Bronchial epithelial cell (primary cell): Measurements from ENCODE around the gene SAPCD2. TPM values are rescaled to one million over a fixed set of nuclear protein-coding genes. Genes with fewer than 3 reads are reported as not detected.

Source experiments
- DNase-seq: peaks from one replicate; pipeline ENCODE4 v3.0.0-alpha.2; 2010; ENCODE audit warnings: low read depth
- FAIRE-seq: peaks from 2 replicates; lab custom pipeline; 2011; peaks lifted over from hg19 to GRCh38; lab: Jason Lieb, UNC
- H3K27me3 ChIP-seq: 2 replicates; pipeline ENCODE4 v1.5.1; 2011; ENCODE audit warnings: low read length; ENCODE audit not compliant: control insufficient read depth, insufficient read depth
- H3K36me3 ChIP-seq: 2 replicates; pipeline ENCODE4 v1.5.1; 2011; ENCODE audit warnings: low read length; ENCODE audit not compliant: control insufficient read depth, insufficient read depth
- H3K4me3 ChIP-seq: 2 replicates; pipeline ENCODE4 v1.5.1; 2011; ENCODE audit warnings: mild to moderate bottlenecking, low read depth, low read length, control low read depth
- CTCF ChIP-seq: IDR thresholded peaks from 2 replicates; pipeline ENCODE4 v1.5.1; 2011; ENCODE audit warnings: mild to moderate bottlenecking, moderate library complexity, low read length, control low read depth, inconsistent platforms; ENCODE audit not compliant: insufficient read depth, severe bottlenecking
- total RNA-seq: library from RNA; depleted of rRNA; stranded (reverse); fragments of >200 nt; gene quantifications from 2 replicates; pipeline ENCODE4 v1.2.1, GENCODE V29; 2014

The SAPCD2 gene
- total RNA-seq, 1 donor from 2014 or later, result 0.26 TPM

- FAIRE-seq, result no peak
- DNase-seq, result no peak
Measured at GRCh38 chr9:137114613-137115393, 44.4 kb upstream of the SAPCD2 start, which contains the start of gene DPP7. Gene DPP7, minus strand, starts transcription at chr9:137114733. Its CDS starts 20 bp downstream, at chr9:137114713.

GRCh38 chr9:137114220-137114612, 43.9 kb upstream of the SAPCD2 start:
- TF ChIP-seq CTCF, result no peak
- peak overlapping the region; percentile 52 for H3K4me3 ChIP-seq
- no peak for FAIRE-seq
- H3K27me3 ChIP-seq, result peaks cover 2% of the 10 kb centered on the region
- H3K36me3 ChIP-seq, result peaks cover 11% of the 10 kb centered on the region
- no peak for DNase-seq

More at GRCh38 chr9:137114613-137115393, 44.4 kb upstream of the SAPCD2 start, which contains the start of gene DPP7:
- no peak for TF ChIP-seq CTCF
- Histone ChIP-seq H3K4me3 (peak within 1 kb of the TSS; percentile 52), H3K36me3 (peaks cover 9% of the 10 kb centered on the region), H3K27me3 (peaks cover 2% of the 10 kb centered on the region)

GRCh38 chr9:137113385-137114159, 43.2 kb upstream of the SAPCD2 start:
- DNase-seq (no peak), FAIRE-seq (no peak)
- Histone ChIP-seq H3K4me3 (peak overlapping the region; percentile 52), H3K36me3 (peaks cover 11% of the 10 kb centered on the region), H3K27me3 (peaks cover 2% of the 10 kb centered on the region)
- no peak for TF ChIP-seq CTCF

GRCh38 chr9:137112564-137113384, 42.4 kb upstream of the SAPCD2 start:
- no peak for DNase-seq
- no peak for TF ChIP-seq CTCF
- FAIRE-seq, result no peak
- H3K36me3 ChIP-seq, result peaks cover 13% of the 10 kb centered on the region
- H3K4me3 ChIP-seq, result no peak overlapping the region
- H3K27me3 ChIP-seq, result peaks cover 2% of the 10 kb centered on the region

GRCh38 chr9:137111788-137112563, 41.6 kb upstream of the SAPCD2 start:
- Histone ChIP-seq H3K4me3 (no peak overlapping the region), H3K27me3 (peaks cover 2% of the 10 kb centered on the region), H3K36me3 (peaks cover 15% of the 10 kb centered on the region)
- FAIRE-seq (no peak), DNase-seq (no peak)
- no peak for TF ChIP-seq CTCF
